ENCODE data around the gene SUOX. TPM values are rescaled to one million over a fixed set of nuclear protein-coding genes. Genes with fewer than 3 reads are reported as not detected.

Gene SUOX
- 36.0 TPM for total RNA-seq
- long read RNA-seq, transcript SUOX-202 (4 exons, 2,306 nt) = minor isoform, 23 of 92 reads
- long read RNA-seq, transcript SUOX-204 (6 exons, 2,394 nt) = minor isoform, 16 of 92 reads
- long read RNA-seq, transcript SUOX-201 (5 exons, 2,364 nt) = major isoform, 36 of 92 reads
- long read RNA-seq, partial matches to known transcripts = 10 of 92 reads
- long read RNA-seq, other reads (novel, unspliced or antisense) = 4 of 92 reads

DNA sequence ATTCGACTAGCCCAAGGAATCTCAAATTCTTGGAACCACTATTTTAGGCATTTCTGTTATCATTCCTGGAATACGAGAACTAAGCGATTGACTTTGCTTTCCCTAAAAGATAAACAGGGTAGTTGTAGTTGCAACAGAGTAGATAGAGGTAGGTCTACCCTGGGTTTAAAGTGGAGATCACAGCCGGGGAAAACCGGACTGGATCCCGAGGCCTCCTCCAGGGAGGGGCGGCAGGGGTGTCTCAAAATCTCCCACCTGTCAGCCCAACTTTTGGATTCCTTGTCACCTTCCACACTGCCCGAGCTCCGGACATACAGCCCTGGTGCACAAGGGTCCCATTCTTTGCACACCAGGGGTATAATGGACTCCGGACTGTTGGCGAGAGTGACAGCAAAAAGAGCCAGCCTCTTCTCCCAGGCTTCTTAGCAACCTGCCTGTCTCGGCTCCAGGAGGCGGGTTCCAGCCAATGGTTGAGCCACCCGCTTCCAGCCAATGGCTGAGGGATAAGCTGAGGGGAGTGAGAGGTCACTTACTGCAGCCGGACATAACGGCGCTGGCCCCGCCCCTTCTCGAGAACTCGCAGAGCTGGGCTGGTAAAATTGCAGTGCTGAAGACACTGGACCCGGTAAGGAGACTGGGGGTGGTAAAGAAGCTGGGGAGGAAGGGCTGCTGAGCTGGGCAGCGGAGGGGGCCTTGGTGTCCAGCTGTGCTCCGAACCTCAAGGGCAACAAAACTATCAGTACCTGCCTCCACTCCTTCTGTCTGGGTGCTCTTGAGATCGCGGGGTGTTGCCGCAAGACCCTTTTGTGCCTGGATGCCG, at the start of gene SUOX:
SUOX (plus strand) TSS at position 562 of the 820 bp plus-strand sequence. CDS start 4,946 bp downstream, outside the sequence.
- intact Hi-C loops (cut with micrococcal nuclease) = no loop called here
- Histone ChIP-seq H3K36me3 (peaks cover 44% of the 10 kb centered on the region), H3K4me1 (peaks cover 15% of the 10 kb centered on the region), H3K4me3 (peak within 1 kb of the TSS; percentile 78), H3K27me3 (ENCODE audit: low read depth) (no peaks in the 10 kb centered on the region), H3K27ac (replicated peaks) (peak within 1 kb of the TSS; percentile 89), H3K9me3 (replicated peaks) (no peaks in the 10 kb centered on the region)
- no peak for TF ChIP-seq CTCF (IDR thresholded peaks at IDR 0.05; ENCODE audit: borderline replicate concordance)
- DNase-seq = peak; percentile 97

- TF ChIP-seq CTCF (IDR thresholded peaks at IDR 0.05; ENCODE audit: borderline replicate concordance) = no peak
- Histone ChIP-seq H3K27ac (replicated peaks) (no peak overlapping the region), H3K27me3 (ENCODE audit: low read depth) (no peaks in the 10 kb centered on the region), H3K4me1 (no peaks in the 10 kb centered on the region), H3K36me3 (peaks cover 18% of the 10 kb centered on the region), H3K9me3 (replicated peaks) (no peaks in the 10 kb centered on the region), H3K4me3 (no peak overlapping the region)
- DNase-seq = no peak
- intact Hi-C loops (cut with micrococcal nuclease) = no loop called here
Measured at GRCh38 chr12:55955344-55955743, 41.7 kb upstream of the SUOX start.

GRCh38 chr12:55955800-55956508, 41.1 kb upstream of the SUOX start:
- no peaks in the 10 kb centered on the region for H3K4me1 ChIP-seq
- H3K4me3 ChIP-seq = no peak overlapping the region
- no peak overlapping the region for H3K27ac ChIP-seq (replicated peaks)
- no peak for DNase-seq
- no peaks in the 10 kb centered on the region for H3K9me3 ChIP-seq (replicated peaks)
- H3K36me3 ChIP-seq = peaks cover 18% of the 10 kb centered on the region
- no peaks in the 10 kb centered on the region for H3K27me3 ChIP-seq (ENCODE audit: low read depth)
- intact Hi-C loops (cut with micrococcal nuclease) = no loop called here
- no peak for TF ChIP-seq CTCF (IDR thresholded peaks at IDR 0.05; ENCODE audit: borderline replicate concordance)

DNA sequence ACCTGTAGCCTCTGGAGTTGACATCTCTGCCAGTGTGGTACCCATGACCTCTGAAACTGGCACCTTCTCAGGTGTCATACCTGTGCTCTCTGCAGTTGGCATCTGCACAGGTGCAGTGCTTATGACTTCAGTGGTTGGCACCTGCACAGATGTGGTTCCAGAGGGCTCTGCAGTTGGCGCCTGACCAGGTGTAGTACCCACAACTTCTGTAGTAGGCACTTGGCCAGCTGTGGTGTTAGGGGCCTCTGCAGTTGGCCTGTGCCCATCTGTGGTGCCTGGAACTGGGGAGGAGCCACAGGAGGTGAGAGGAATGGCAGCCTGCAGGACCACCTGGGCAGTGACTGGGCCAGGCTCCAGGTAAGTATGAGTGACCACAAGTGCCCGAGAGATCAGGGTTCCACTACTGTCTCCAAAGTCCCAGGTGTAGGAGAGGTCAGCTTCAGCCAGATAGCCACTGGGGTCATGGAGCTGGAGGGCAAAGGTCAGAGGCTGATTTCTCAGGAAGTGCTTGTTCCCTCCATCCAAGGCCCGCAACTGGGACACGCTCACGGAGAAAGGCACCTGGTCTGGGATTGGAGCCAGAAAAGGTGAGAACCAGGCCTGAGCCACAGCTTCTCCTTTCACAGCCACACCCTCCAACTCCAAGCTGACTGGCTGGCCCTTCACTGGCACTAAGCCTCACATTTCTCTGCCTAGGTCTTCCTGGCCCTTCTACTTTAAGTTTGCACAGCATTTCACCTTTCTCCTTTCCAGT, 39.8 kb upstream of the SUOX start:
- H3K4me3 ChIP-seq = no peak overlapping the region
- H3K36me3 ChIP-seq = peaks cover 10% of the 10 kb centered on the region
- H3K4me1 ChIP-seq = no peaks in the 10 kb centered on the region
- H3K9me3 ChIP-seq (replicated peaks) = no peaks in the 10 kb centered on the region
- no peaks in the 10 kb centered on the region for H3K27me3 ChIP-seq (ENCODE audit: low read depth)
- no peak overlapping the region for H3K27ac ChIP-seq (replicated peaks)
- intact Hi-C loops (cut with micrococcal nuclease) = no loop called here
- DNase-seq = no peak
- TF ChIP-seq CTCF (IDR thresholded peaks at IDR 0.05; ENCODE audit: borderline replicate concordance) = no peak

DNA sequence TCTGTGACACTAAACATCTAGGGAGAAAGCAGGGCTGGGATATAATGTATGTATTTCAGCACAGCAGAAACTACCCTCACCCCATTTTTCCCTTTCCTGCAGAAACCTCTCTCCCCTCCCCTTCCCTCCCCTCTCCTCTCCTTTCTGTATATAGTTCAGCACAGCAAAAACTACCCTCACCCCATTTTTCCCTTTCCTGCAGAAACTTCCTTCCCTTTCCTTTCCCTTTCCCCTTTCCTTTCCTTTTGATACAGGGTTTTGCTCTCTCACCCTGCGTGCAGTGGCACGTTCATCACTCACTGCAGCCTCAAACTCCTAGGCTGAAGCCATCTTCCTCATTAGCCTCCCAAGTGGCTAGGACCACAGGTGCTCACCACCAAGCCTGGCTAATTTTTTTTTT, 33.3 kb upstream of the SUOX start:
- Histone ChIP-seq H3K36me3 (no peaks in the 10 kb centered on the region), H3K4me3 (no peak overlapping the region), H3K27ac (replicated peaks) (no peak overlapping the region), H3K4me1 (peaks cover 21% of the 10 kb centered on the region), H3K27me3 (ENCODE audit: low read depth) (no peaks in the 10 kb centered on the region), H3K9me3 (replicated peaks) (no peaks in the 10 kb centered on the region)
- no peak for TF ChIP-seq CTCF (IDR thresholded peaks at IDR 0.05; ENCODE audit: borderline replicate concordance)
- DNase-seq = no peak
- intact Hi-C loops (cut with micrococcal nuclease) = no loop called here

All from left ventricle myocardium inferior (tissue), 1 donor.